IMR-90 (cell line): Measurements from ENCODE around the gene IDS. TPM values are rescaled to one million over a fixed set of nuclear protein-coding genes. Genes with fewer than 3 reads are reported as not detected.
A peak's percentile ranks its signal among the peaks of the same experiment; 100 is the strongest.

Source experiments
- ATAC-seq: fragments of 200-7000 bp; cut with Tn5 transposase; 2 replicates; pipeline ENCODE4 v1.9.1; 2020; ENCODE audit warnings: low read depth, mild to moderate bottlenecking, moderate library complexity
- BruUV-seq: library from RNA; stranded (reverse); fragments of 400-500 nt; replicated peaks from 2 replicates; lab custom pipeline; 2021; lab: Mats Ljungman, UMichigan
- CTCF ChIA-PET: fragments of 300-600 bp; formaldehyde crosslinking; extraction: SDS; loops from one replicate; lab custom pipeline; 2021; ENCODE audit warnings: antibody characterized with exemption; lab: Yijun Ruan, JAX
- POLR2A ChIA-PET: fragments of 300-600 bp; sonication (Branson Sonifier 250); formaldehyde crosslinking; loops from one replicate; lab custom pipeline; 2022; ENCODE audit warnings: antibody characterized with exemption; ENCODE audit not compliant: unreplicated experiment; lab: Charles Lee
- DNase-seq: peaks from one replicate; pipeline ENCODE4 v3.0.0; 2013
- H2AFZ ChIP-seq: replicated peaks from 2 replicates; pipeline ENCODE3; 2013; ENCODE audit warnings: low read length, mild to moderate bottlenecking; ENCODE audit not compliant: poor library complexity
- H2AK5ac ChIP-seq: 2 replicates; pipeline ENCODE4 v1.6.1; 2013; ENCODE audit warnings: low read depth, low read length, inconsistent platforms
- H2AK9ac ChIP-seq: replicated peaks from 2 replicates; pipeline ENCODE3; 2013; ENCODE audit warnings: mild to moderate bottlenecking, low read depth, low read length, moderate library complexity; ENCODE audit not compliant: poor library complexity
- H2BK120ac ChIP-seq: 2 replicates; pipeline ENCODE4 v1.6.1; 2013; ENCODE audit warnings: low read depth, low read length, inconsistent platforms
- H2BK15ac ChIP-seq: 3 replicates; pipeline ENCODE4 v1.6.1; 2013; ENCODE audit warnings: low read depth, low read length, inconsistent platforms
- H2BK20ac ChIP-seq: 2 replicates; pipeline ENCODE4 v1.6.1; 2013; ENCODE audit warnings: low read depth, mild to moderate bottlenecking, inconsistent platforms, low read length, moderate library complexity
- H2BK5ac ChIP-seq: 2 replicates; pipeline ENCODE4 v1.6.1; 2013; ENCODE audit warnings: mild to moderate bottlenecking, low read depth, low read length, inconsistent platforms; ENCODE audit not compliant: poor library complexity, severe bottlenecking
- H3K14ac ChIP-seq: replicated peaks from 2 replicates; pipeline ENCODE4 v1.6.1; 2013; ENCODE audit warnings: low read depth, low read length, inconsistent platforms
- H3K18ac ChIP-seq: 2 replicates; pipeline ENCODE4 v1.6.1; 2013; ENCODE audit warnings: low read depth, low read length, control low read depth
- H3K23ac ChIP-seq: 2 replicates; pipeline ENCODE4 v1.6.1; 2013; ENCODE audit warnings: low read depth, low read length, inconsistent platforms
- H3K27ac ChIP-seq: 2 replicates; pipeline ENCODE4 v1.5.1; 2013; ENCODE audit warnings: mild to moderate bottlenecking, control low read depth, low read length; ENCODE audit not compliant: insufficient read depth
- H3K27me3 ChIP-seq: 2 replicates; pipeline ENCODE4 v1.6.1; 2013; ENCODE audit warnings: low read length; ENCODE audit not compliant: control insufficient read depth, insufficient read depth
- H3K36me3 ChIP-seq: 2 replicates; pipeline ENCODE4 v1.6.1; 2013; ENCODE audit warnings: low read length, mixed read lengths; ENCODE audit not compliant: control insufficient read depth, insufficient read depth
- H3K4ac ChIP-seq: 2 replicates; pipeline ENCODE4 v1.6.1; 2013; ENCODE audit warnings: low read depth, low read length, inconsistent platforms
- H3K4me1 ChIP-seq: 2 replicates; pipeline ENCODE4 v1.6.1; 2013; ENCODE audit warnings: low read length, mixed read lengths; ENCODE audit not compliant: control insufficient read depth, insufficient read depth
- H3K4me2 ChIP-seq: 2 replicates; pipeline ENCODE4 v1.6.1; 2013; ENCODE audit warnings: low read depth, mild to moderate bottlenecking, control low read depth, low read length, moderate library complexity
- H3K4me3 ChIP-seq: 2 replicates; pipeline ENCODE4 v1.5.1; 2013; ENCODE audit warnings: low read depth, mild to moderate bottlenecking, control low read depth, low read length, moderate library complexity; ENCODE audit not compliant: insufficient read depth
- H3K56ac ChIP-seq: 2 replicates; pipeline ENCODE4 v1.6.1; 2013; ENCODE audit warnings: low read length, inconsistent platforms; ENCODE audit not compliant: insufficient read depth; ENCODE audit errors: extremely low read depth
- H3K79me1 ChIP-seq, 2 experiments: 2 replicates each; pipeline ENCODE4 v1.6.1; 2013; ENCODE audit warnings: low read length in 2 of 2, inconsistent platforms in 1 of 2, low read depth in 1 of 2
- H3K9ac ChIP-seq: 2 replicates; pipeline ENCODE4 v1.6.1; 2013; ENCODE audit warnings: low read depth, low read length, control low read depth
- H3K9me1 ChIP-seq: 2 replicates; pipeline ENCODE4 v1.6.1; 2013; ENCODE audit warnings: low read length, inconsistent platforms; ENCODE audit not compliant: insufficient read depth
- H3K9me3 ChIP-seq: 2 replicates; pipeline ENCODE4 v1.6.1; 2013; ENCODE audit warnings: low read length; ENCODE audit not compliant: control insufficient read depth, insufficient read depth
- H4K20me1 ChIP-seq: 2 replicates; pipeline ENCODE4 v1.6.1; 2013; ENCODE audit warnings: low read length, inconsistent platforms; ENCODE audit not compliant: insufficient read depth
- H4K5ac ChIP-seq: 2 replicates; pipeline ENCODE4 v1.6.1; 2013; ENCODE audit warnings: mild to moderate bottlenecking, low read depth, low read length, control low read depth
- H4K8ac ChIP-seq, 2 experiments: 2 replicates each; pipeline ENCODE4 v1.6.1; 2013; ENCODE audit warnings: low read depth in 2 of 2, low read length in 2 of 2, control low read depth in 1 of 2, inconsistent platforms in 1 of 2
- H4K91ac ChIP-seq: 2 replicates; pipeline ENCODE4 v1.6.1; 2013; ENCODE audit warnings: low read depth, low read length, inconsistent platforms; ENCODE audit not compliant: insufficient read depth
- CEBPB ChIP-seq: IDR thresholded peaks from 2 replicates; pipeline ENCODE4 v1.6.1; 2012; ENCODE audit warnings: low read depth, low read length, improper control_type of control experiment
- CHD1 ChIP-seq: IDR thresholded peaks from 2 replicates; pipeline ENCODE4 v1.6.1; 2012; ENCODE audit warnings: low read depth, low read length, improper control_type of control experiment
- FOS ChIP-seq: fragments of 150-350 bp; IDR thresholded peaks from 2 replicates; pipeline ENCODE4 v1.6.1; 2016; ENCODE audit warnings: low read depth, low read length
- MAFK ChIP-seq: IDR thresholded peaks from 2 replicates; pipeline ENCODE4 v1.6.1; 2012; ENCODE audit warnings: low read depth, low read length, improper control_type of control experiment
- MAZ ChIP-seq: IDR thresholded peaks from 2 replicates; pipeline ENCODE4 v1.6.1; 2012; ENCODE audit warnings: low read depth, mild to moderate bottlenecking, low read length, improper control_type of control experiment, moderate library complexity, borderline replicate concordance
- MXI1 ChIP-seq: IDR thresholded peaks from 2 replicates; pipeline ENCODE4 v1.6.1; 2012; ENCODE audit warnings: low read depth, mild to moderate bottlenecking, low read length, moderate library complexity, borderline replicate concordance
- POLR2A ChIP-seq: IDR thresholded peaks from 2 replicates; pipeline ENCODE4 v1.6.1; 2012; ENCODE audit warnings: mild to moderate bottlenecking, low read depth, low read length
- RFX5 ChIP-seq: IDR thresholded peaks from 2 replicates; pipeline ENCODE4 v1.8.0; 2012; ENCODE audit warnings: low read depth, mild to moderate bottlenecking, low read length, moderate library complexity
- SMC3 ChIP-seq: fragments of 150-350 bp; IDR thresholded peaks from 2 replicates; pipeline ENCODE4 v1.6.1; 2016; ENCODE audit warnings: low read depth, mild to moderate bottlenecking, antibody characterized with exemption, low read length, moderate library complexity
- USF2 ChIP-seq: fragments of 150-350 bp; IDR thresholded peaks from 2 replicates; pipeline ENCODE4 v1.6.1; 2017; ENCODE audit warnings: mild to moderate bottlenecking, antibody characterized with exemption, low read length, low read depth
- WGBS, 2 experiments: methylation state at CpG; one replicate each; pipeline versions ENCODE4 v1.1.5 to v1.1.7; 2013; ENCODE audit warnings: missing lambda C conversion rate in 2 of 2; ENCODE audit not compliant: insufficient read length in 1 of 2; ENCODE audit errors: extremely low coverage in 2 of 2; 5-methylcytosine and 5-hydroxymethylcytosine counted together
- dilution Hi-C: fragments of 300-500 bp; cut with HindIII; formaldehyde crosslinking; loops from one replicate; pipeline ENCODE4 v1.14.3; 2018; ENCODE audit warnings: low sequenced_read_pairs; ENCODE audit not compliant: unreplicated experiment
- in situ Hi-C: fragments of 300-500 bp; cut with MboI; formaldehyde crosslinking; loops from 3 replicates; pipeline ENCODE4 v1.14.3; 2019; ENCODE audit warnings: low sequenced_read_pairs, inconsistent platforms, mixed read lengths
- intact Hi-C: fragments of 100-400 bp; cut with micrococcal nuclease; formaldehyde crosslinking; loops from 2 replicates; pipeline ENCODE4 v1.10.0; 2022
- polyA plus RNA-seq, 3 experiments: library from polyadenylated mRNA; depleted of rRNA; stranded (reverse); fragments of >200 nt; gene quantifications; 2 replicates each; pipeline ENCODE4 v1.2.3, GENCODE V29; 2012; ENCODE audit warnings: low replicate concordance in 1 of 3
- total RNA-seq: library from RNA; depleted of rRNA; stranded (reverse); fragments of >200 nt; gene quantifications from 2 replicates; pipeline ENCODE4 v1.2.3, GENCODE V29; 2012
- TF ChIP-seq, protein P1 (sequence below): fragments of 150-350 bp; IDR thresholded peaks from 2 replicates; pipeline ENCODE4 v1.6.1; 2016; ENCODE audit warnings: low read depth, mild to moderate bottlenecking, low read length, moderate library complexity, borderline replicate concordance
- TF ChIP-seq, protein P2 (sequence below): conservative IDR thresholded peaks from 2 replicates; pipeline ENCODE4 v1.5.1; 2012; ENCODE audit warnings: mild to moderate bottlenecking, low read depth, low read length, improper control_type of control experiment

Gene IDS
- total and polyA plus RNA-seq, 2 of the 4 experiments (the other 2 are of a cell fraction) = 26.3 to 56.9 TPM

- dilution Hi-C loops = no loop called here
- Histone ChIP-seq H3K27me3 (peaks cover 10% of the 10 kb centered on the region), H3K9ac (no peak overlapping the region), H3K36me3 (no peaks in the 10 kb centered on the region), H3K14ac (no peak overlapping the region), H2BK20ac (no peak overlapping the region), H3K4me1 (0 out of 2 replicates have a peak, but pooled peaks cover 2% of the 10 kb centered on the region), H3K79me1 (no peaks in the 10 kb centered on the region), H3K4ac (no peak overlapping the region), H3K27ac (no peak overlapping the region), H3K18ac (no peak overlapping the region), H4K91ac (no peak overlapping the region), H3K4me3 (no peak overlapping the region), H3K56ac (no peak overlapping the region), H3K9me1 (no peaks in the 10 kb centered on the region), H2BK5ac (no peak overlapping the region), H2AK5ac (no peak overlapping the region), H2BK15ac (no peak overlapping the region), H2AK9ac (no peak overlapping the region), H4K8ac (no peak overlapping the region), H2BK120ac (no peak overlapping the region), H3K23ac (no peak overlapping the region), H3K4me2 (no peak overlapping the region), H4K5ac (no peak overlapping the region), H3K9me3 (no peaks in the 10 kb centered on the region), H4K20me1 (no peaks in the 10 kb centered on the region), H2AFZ (no peak overlapping the region)
- no TSS peak for BruUV-seq
- TF ChIP-seq, protein P1, sequence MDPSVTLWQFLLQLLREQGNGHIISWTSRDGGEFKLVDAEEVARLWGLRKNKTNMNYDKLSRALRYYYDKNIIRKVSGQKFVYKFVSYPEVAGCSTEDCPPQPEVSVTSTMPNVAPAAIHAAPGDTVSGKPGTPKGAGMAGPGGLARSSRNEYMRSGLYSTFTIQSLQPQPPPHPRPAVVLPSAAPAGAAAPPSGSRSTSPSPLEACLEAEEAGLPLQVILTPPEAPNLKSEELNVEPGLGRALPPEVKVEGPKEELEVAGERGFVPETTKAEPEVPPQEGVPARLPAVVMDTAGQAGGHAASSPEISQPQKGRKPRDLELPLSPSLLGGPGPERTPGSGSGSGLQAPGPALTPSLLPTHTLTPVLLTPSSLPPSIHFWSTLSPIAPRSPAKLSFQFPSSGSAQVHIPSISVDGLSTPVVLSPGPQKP = no peak
- TF ChIP-seq, protein P2, sequence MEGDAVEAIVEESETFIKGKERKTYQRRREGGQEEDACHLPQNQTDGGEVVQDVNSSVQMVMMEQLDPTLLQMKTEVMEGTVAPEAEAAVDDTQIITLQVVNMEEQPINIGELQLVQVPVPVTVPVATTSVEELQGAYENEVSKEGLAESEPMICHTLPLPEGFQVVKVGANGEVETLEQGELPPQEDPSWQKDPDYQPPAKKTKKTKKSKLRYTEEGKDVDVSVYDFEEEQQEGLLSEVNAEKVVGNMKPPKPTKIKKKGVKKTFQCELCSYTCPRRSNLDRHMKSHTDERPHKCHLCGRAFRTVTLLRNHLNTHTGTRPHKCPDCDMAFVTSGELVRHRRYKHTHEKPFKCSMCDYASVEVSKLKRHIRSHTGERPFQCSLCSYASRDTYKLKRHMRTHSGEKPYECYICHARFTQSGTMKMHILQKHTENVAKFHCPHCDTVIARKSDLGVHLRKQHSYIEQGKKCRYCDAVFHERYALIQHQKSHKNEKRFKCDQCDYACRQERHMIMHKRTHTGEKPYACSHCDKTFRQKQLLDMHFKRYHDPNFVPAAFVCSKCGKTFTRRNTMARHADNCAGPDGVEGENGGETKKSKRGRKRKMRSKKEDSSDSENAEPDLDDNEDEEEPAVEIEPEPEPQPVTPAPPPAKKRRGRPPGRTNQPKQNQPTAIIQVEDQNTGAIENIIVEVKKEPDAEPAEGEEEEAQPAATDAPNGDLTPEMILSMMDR = no peak
- TF ChIP-seq FOS (no peak), MAZ (no peak), POLR2A (no peak), MXI1 (no peak), CEBPB (no peak), SMC3 (no peak), MAFK (no peak), RFX5 (no peak), USF2 (no peak), CHD1 (no peak)
- POLR2A ChIA-PET = no interaction called here
- ATAC-seq (peak; percentile 42; the same call in 1 of the 2 replicates), DNase-seq (peak; percentile 50)
- WGBS, 2 experiments = no CpG with 5 or more reads among the region's 5 CpGs
- in situ Hi-C loops = loop anchor here (25.0 kb wide), 1 partner anchor 1226 kb away; no protein-coding TSS in a partner anchor
- intact Hi-C loops = no loop called here
- CTCF ChIA-PET = interaction anchor here (1.7 kb wide), 1 partner anchor 30 kb away, joined by 4 read pairs; no protein-coding TSS in a partner anchor
Measured at GRCh38 chrX:149511081-149511480, 6.0 kb upstream of the IDS start.
